Activated T-cell treated with anti-CD3 and anti-CD28 coated beads, Interleukin-2, amount 50 U/mL, for 72 hours (primary cell): ENCODE results near the gene STON1. TPM values are rescaled to one million over a fixed set of nuclear protein-coding genes. Genes with fewer than 3 reads are reported as not detected.

Experiments used
- ATAC-seq, 2 donors: fragments of 150-1000 bp; cut with Tn5 transposase; replicated peaks in 1 of 2; 2 replicates each; pipeline ENCODE4 v1.10.0; 2021; ENCODE audit warnings: moderate library complexity in 2 of 2, mild to moderate bottlenecking in 1 of 2
- DNase-seq, 2 donors: peaks; one replicate each; pipeline ENCODE4 v3.0.0; 2021 to 2022; ENCODE audit warnings: mixed read lengths in 1 of 2
- H3K27ac Mint-ChIP-seq: one replicate; pipeline ENCODE4 v1.8.0; 2022; ENCODE audit warnings: mild to moderate bottlenecking, moderate library complexity, mixed read lengths
- H3K27me3 Mint-ChIP-seq: one replicate; pipeline ENCODE4 v1.8.0; 2022; ENCODE audit warnings: low read depth, mixed read lengths
- H3K36me3 Mint-ChIP-seq, 2 donors: one replicate each; pipeline ENCODE4 v1.8.0; 2022; ENCODE audit warnings: mixed read lengths in 2 of 2, mild to moderate bottlenecking in 1 of 2; ENCODE audit not compliant: insufficient read depth in 2 of 2
- H3K4me1 Mint-ChIP-seq: one replicate; pipeline ENCODE4 v1.8.0; 2022; ENCODE audit warnings: low read depth, mixed read lengths
- H3K4me3 Mint-ChIP-seq, 2 donors: one replicate each; pipeline ENCODE4 v1.8.0; 2022; ENCODE audit warnings: mild to moderate bottlenecking in 2 of 2, mixed read lengths in 2 of 2, moderate library complexity in 2 of 2
- H3K9me3 Mint-ChIP-seq, 2 donors: one replicate each; pipeline ENCODE4 v1.8.0; 2022; ENCODE audit warnings: mixed read lengths in 2 of 2
- total RNA-seq, 2 donors: library from RNA; stranded (reverse); gene quantifications; one replicate each; pipeline ENCODE4 v1.2.3, GENCODE V29; 2022

The STON1 gene
- total RNA-seq, 2 donors from 2014 or later: 1.9 to 2.8 TPM

- Mint-ChIP-seq H3K4me1 (peaks cover 16% of the 10 kb centered on the region), H3K27me3 (no peaks in the 10 kb centered on the region)
- no peak for ATAC-seq
Observed at GRCh38 chr2:48567671-48568070, 37.7 kb downstream of the STON1 start.

DNA sequence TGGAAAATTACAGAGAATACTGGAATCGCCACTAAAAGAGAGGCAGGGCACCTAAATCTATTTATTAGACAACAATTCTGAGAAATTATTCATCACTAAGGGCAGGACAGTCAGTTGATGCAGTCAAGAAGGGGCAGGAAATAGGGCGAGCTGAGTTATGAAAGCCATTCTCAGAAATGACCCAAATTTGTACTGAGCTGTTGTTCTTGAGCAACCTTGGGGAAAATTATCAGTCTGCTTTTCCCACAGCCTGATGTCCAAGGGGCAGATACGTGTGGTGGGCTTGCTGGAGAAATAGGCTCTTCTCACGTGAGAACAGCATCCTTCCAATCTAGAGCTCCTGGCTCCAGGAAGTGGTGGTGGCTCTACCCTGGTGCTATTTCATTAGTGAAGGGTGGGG lies 38.6 kb downstream of the STON1 start:
- peaks cover 16% of the 10 kb centered on the region for H3K4me1 Mint-ChIP-seq
- ATAC-seq: no peak
- H3K9me3 Mint-ChIP-seq: no peaks in the 10 kb centered on the region
- DNase-seq: no peak
- no peaks in the 10 kb centered on the region for H3K27me3 Mint-ChIP-seq
- no peak overlapping the region for H3K27ac Mint-ChIP-seq
- H3K4me3 Mint-ChIP-seq: no peak overlapping the region
- no peaks in the 10 kb centered on the region for H3K36me3 Mint-ChIP-seq

More at GRCh38 chr2:48567671-48568070, 37.7 kb downstream of the STON1 start:
- no peak for DNase-seq
- H3K36me3 Mint-ChIP-seq: no peaks in the 10 kb centered on the region
- H3K27ac Mint-ChIP-seq: no peak overlapping the region
- H3K4me3 Mint-ChIP-seq: no peak overlapping the region
- no peaks in the 10 kb centered on the region for H3K9me3 Mint-ChIP-seq

- H3K27me3 Mint-ChIP-seq: no peaks in the 10 kb centered on the region
- H3K9me3 Mint-ChIP-seq: peaks cover 0 to 2% of the 10 kb centered on the region in 2 donors
- no peak for DNase-seq
- ATAC-seq: no peak
- no peak overlapping the region for H3K27ac Mint-ChIP-seq
- H3K36me3 Mint-ChIP-seq: peaks cover 0 to 2% of the 10 kb centered on the region in 2 donors
- peaks cover 22% of the 10 kb centered on the region for H3K4me1 Mint-ChIP-seq
- peak overlapping the region in 1 of 2 donors; percentile 43 for H3K4me3 Mint-ChIP-seq
Observed at GRCh38 chr2:48569433-48569832, 39.5 kb downstream of the STON1 start.

DNA sequence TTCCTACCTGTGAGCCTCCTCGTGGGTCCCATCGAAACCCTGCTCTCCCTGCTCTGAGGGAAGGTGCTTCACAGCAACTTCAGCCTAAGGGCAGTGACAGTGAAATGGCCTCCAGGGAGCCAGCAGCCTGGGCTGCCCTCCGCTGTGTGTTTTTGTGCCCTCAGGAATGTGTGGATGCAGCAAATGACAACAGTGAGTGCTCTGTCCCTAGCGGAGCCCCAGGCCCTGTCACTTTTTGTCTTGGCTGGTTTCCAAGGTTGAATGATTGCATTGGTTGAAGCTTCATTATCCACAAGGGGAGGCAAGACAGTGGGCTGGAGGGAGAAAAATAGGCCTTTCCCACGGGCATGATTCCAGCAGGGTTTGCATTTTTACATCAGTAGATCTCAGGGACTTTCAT lies 42.9 kb downstream of the STON1 start:
- Mint-ChIP-seq H3K4me3 (no peak overlapping the region), H3K27ac (no peak overlapping the region), H3K4me1 (peaks cover 29% of the 10 kb centered on the region), H3K9me3 (peaks cover 0 to 2% of the 10 kb centered on the region in 2 donors), H3K36me3 (peaks cover 0 to 3% of the 10 kb centered on the region in 2 donors), H3K27me3 (no peaks in the 10 kb centered on the region)
- DNase-seq (no peak), ATAC-seq (no peak)

- DNase-seq: no peak
- Mint-ChIP-seq H3K4me3 (peak overlapping the region in 1 of 2 donors; percentile 64), H3K27ac (peak overlapping the region; percentile 33), H3K9me3 (peaks cover 0 to 2% of the 10 kb centered on the region in 2 donors), H3K27me3 (no peaks in the 10 kb centered on the region), H3K4me1 (peaks cover 15% of the 10 kb centered on the region), H3K36me3 (peaks cover 0 to 3% of the 10 kb centered on the region in 2 donors)
- ATAC-seq: peak; percentile 47 to 77
Observed at GRCh38 chr2:48574353-48575287, 44.7 kb downstream of the STON1 start.

- Mint-ChIP-seq H3K9me3 (peaks cover 0 to 2% of the 10 kb centered on the region in 2 donors), H3K27ac (no peak overlapping the region), H3K4me1 (peaks cover 13% of the 10 kb centered on the region), H3K36me3 (peaks cover 0 to 3% of the 10 kb centered on the region in 2 donors), H3K27me3 (no peaks in the 10 kb centered on the region), H3K4me3 (no peak overlapping the region)
- DNase-seq (no peak), ATAC-seq (no peak)
Observed at GRCh38 chr2:48578313-48578712, 48.4 kb downstream of the STON1 start.

GRCh38 chr2:48583961-48584360 lies 54.0 kb downstream of the STON1 start:
- Mint-ChIP-seq H3K4me3 (no peak overlapping the region), H3K27me3 (no peaks in the 10 kb centered on the region)

GRCh38 chr2:48584551-48584950 lies 54.6 kb downstream of the STON1 start:
- H3K9me3 Mint-ChIP-seq: no peaks in the 10 kb centered on the region
- H3K27me3 Mint-ChIP-seq: no peaks in the 10 kb centered on the region
- no peaks in the 10 kb centered on the region for H3K36me3 Mint-ChIP-seq
- DNase-seq: no peak
- no peak overlapping the region for H3K27ac Mint-ChIP-seq
- no peak for ATAC-seq
- no peak overlapping the region for H3K4me3 Mint-ChIP-seq
- H3K4me1 Mint-ChIP-seq: peaks cover 16% of the 10 kb centered on the region

More at GRCh38 chr2:48583961-48584360, 54.0 kb downstream of the STON1 start:
- no peak for ATAC-seq
- Mint-ChIP-seq H3K27ac (no peak overlapping the region), H3K4me1 (peaks cover 13% of the 10 kb centered on the region), H3K36me3 (no peaks in the 10 kb centered on the region), H3K9me3 (no peaks in the 10 kb centered on the region)
- DNase-seq: no peak

DNA sequence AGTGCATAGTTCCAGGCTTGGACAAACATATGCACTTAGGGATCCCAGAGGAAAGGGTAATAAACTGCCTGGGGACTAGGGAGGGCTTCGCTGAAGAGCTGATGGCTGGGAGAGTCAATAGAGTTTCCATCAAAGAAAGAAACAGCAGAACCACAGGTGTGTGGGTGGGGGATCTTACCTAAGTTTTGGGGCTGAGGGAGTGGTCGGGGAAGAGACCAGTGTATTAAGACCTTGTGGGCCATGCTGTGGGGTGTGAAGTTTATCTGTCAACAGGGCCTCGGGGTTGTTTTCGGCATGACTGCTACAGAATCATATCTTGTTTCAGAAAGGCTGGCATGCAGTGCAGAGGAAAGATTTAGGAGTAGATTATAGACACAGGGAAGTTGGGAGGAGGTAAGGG lies 56.5 kb downstream of the STON1 start:
- DNase-seq (no peak), ATAC-seq (peak in 1 of 2 donors; percentile 36)
- H3K4me1 Mint-ChIP-seq: peaks cover 16% of the 10 kb centered on the region
- H3K36me3 Mint-ChIP-seq: no peaks in the 10 kb centered on the region
- no peak overlapping the region for H3K27ac Mint-ChIP-seq
- no peak overlapping the region for H3K4me3 Mint-ChIP-seq
- no peaks in the 10 kb centered on the region for H3K9me3 Mint-ChIP-seq
- no peaks in the 10 kb centered on the region for H3K27me3 Mint-ChIP-seq

DNA sequence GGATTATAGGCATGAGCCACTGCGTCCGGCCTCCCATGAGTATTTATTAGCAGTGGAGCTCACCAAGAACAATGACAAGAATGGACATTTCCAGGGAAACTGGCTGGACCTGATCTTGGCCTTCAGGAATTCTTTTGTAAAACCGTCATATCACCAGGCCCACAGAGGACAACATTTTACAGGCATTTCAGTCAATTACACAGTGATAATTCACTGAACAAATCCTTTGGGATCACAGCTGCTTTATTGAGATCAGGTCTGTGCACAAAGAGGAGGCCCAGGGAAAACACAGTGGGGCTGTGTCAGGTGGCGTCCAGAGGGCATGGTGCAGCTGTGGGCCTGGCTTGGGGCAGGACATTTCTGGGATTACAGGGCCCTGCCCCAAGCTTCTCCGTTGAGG lies 57.6 kb downstream of the STON1 start:
- Mint-ChIP-seq H3K4me1 (peaks cover 16% of the 10 kb centered on the region), H3K4me3 (no peak overlapping the region), H3K9me3 (no peaks in the 10 kb centered on the region), H3K27ac (no peak overlapping the region), H3K27me3 (no peaks in the 10 kb centered on the region), H3K36me3 (no peaks in the 10 kb centered on the region)
- DNase-seq: no peak
- ATAC-seq: no peak

GRCh38 chr2:48587961-48588360 lies 58.0 kb downstream of the STON1 start:
- Mint-ChIP-seq H3K9me3 (no peaks in the 10 kb centered on the region), H3K36me3 (no peaks in the 10 kb centered on the region), H3K4me3 (no peak overlapping the region), H3K27me3 (no peaks in the 10 kb centered on the region), H3K4me1 (peaks cover 16% of the 10 kb centered on the region), H3K27ac (no peak overlapping the region)
- no peak for ATAC-seq
- no peak for DNase-seq

DNA sequence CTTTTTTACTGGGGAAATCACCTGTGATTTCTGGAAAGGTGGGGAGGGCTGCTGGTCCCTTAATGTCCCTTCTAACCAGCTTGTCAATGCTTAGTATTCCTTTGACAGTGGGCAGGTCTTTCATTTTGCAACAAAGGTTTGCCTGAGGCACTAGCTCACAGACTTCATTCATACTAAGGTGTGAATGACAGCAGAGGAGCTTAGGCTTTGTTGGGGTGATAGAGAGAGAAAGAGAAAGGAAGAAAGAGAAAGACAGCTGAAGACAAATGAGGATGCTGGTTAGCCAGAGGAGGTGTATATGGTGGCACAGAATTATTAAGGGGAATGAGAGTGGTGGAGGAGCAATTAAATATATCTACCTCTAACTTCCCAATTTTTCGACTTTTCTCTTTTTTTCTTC lies 58.8 kb downstream of the STON1 start:
- Mint-ChIP-seq H3K36me3 (no peaks in the 10 kb centered on the region), H3K27me3 (no peaks in the 10 kb centered on the region), H3K4me1 (peaks cover 16% of the 10 kb centered on the region), H3K27ac (no peak overlapping the region), H3K9me3 (no peaks in the 10 kb centered on the region), H3K4me3 (no peak overlapping the region)
- no peak for ATAC-seq
- DNase-seq: no peak

- Mint-ChIP-seq H3K9me3 (no peaks in the 10 kb centered on the region), H3K4me1 (peaks cover 16% of the 10 kb centered on the region), H3K27me3 (no peaks in the 10 kb centered on the region), H3K36me3 (no peaks in the 10 kb centered on the region), H3K27ac (no peak overlapping the region), H3K4me3 (peak overlapping the region in 1 of 2 donors; percentile 8)
- no peak for ATAC-seq
- no peak for DNase-seq
Observed at GRCh38 chr2:48589170-48589767, 59.3 kb downstream of the STON1 start.
